Kasumi-1 (cell line): ENCODE data around the gene AP4S1.
"Not testable (repeated sequence)": the region's sequence is repeated elsewhere in the genome, so short reads cannot be mapped to it uniquely, and the experiment has no call there.

ENCODE experiments used
- DNase-seq, 2 experiments: peaks; one replicate each; lab custom pipeline; 2025; lab: John Stamatoyannopoulos, UW

The AP4S1 gene

GRCh38 chr14:31085027-31085426 lies 59.6 kb downstream of the AP4S1 start:
- no peak for DNase-seq

- not testable (repeated sequence) for DNase-seq
Measured at GRCh38 chr14:31086466-31086865, 61.0 kb downstream of the AP4S1 start.

GRCh38 chr14:31090883-31091764 lies 65.7 kb downstream of the AP4S1 start:
- peak; percentile 7 to 14 for DNase-seq

- no peak for DNase-seq
Measured at GRCh38 chr14:31092160-31092708, 66.8 kb downstream of the AP4S1 start.

GRCh38 chr14:31093884-31094839 lies 68.7 kb downstream of the AP4S1 start:
- DNase-seq, result not testable (repeated sequence)

GRCh38 chr14:31095817-31096216 lies 70.4 kb downstream of the AP4S1 start:
- not testable (repeated sequence) for DNase-seq

- DNase-seq, result no peak
Measured at GRCh38 chr14:31096255-31096654, 70.8 kb downstream of the AP4S1 start.

- DNase-seq, result no peak
Measured at GRCh38 chr14:31097081-31097480, 71.6 kb downstream of the AP4S1 start.

- no peak for DNase-seq
Measured at GRCh38 chr14:31106768-31107167, 81.3 kb downstream of the AP4S1 start.

GRCh38 chr14:31109257-31109656 lies 83.8 kb downstream of the AP4S1 start:
- no peak for DNase-seq

- DNase-seq, result no peak
Measured at GRCh38 chr14:31110872-31111271, 85.4 kb downstream of the AP4S1 start.

- DNase-seq, result no peak
Measured at GRCh38 chr14:31113794-31114193, 88.3 kb downstream of the AP4S1 start.

GRCh38 chr14:31118892-31119291 lies 93.4 kb downstream of the AP4S1 start:
- DNase-seq, result no peak

GRCh38 chr14:31122098-31122611 lies 96.7 kb downstream of the AP4S1 start:
- DNase-seq, result no peak

- no peak for DNase-seq
Measured at GRCh38 chr14:31122921-31123320, 97.5 kb downstream of the AP4S1 start.

- DNase-seq, result no peak
Measured at GRCh38 chr14:31124197-31124596, 98.7 kb downstream of the AP4S1 start.

- DNase-seq, result no peak
Measured at GRCh38 chr14:31125231-31125630, 99.8 kb downstream of the AP4S1 start.

- no peak for DNase-seq
Measured at GRCh38 chr14:31126680-31127079, 101.2 kb downstream of the AP4S1 start.

- no peak for DNase-seq
Measured at GRCh38 chr14:31127690-31128089, 102.2 kb downstream of the AP4S1 start.

GRCh38 chr14:31128601-31129526 lies 103.4 kb downstream of the AP4S1 start:
- peak; percentile 11 to 26 for DNase-seq

GRCh38 chr14:31133133-31133532 lies 107.7 kb downstream of the AP4S1 start:
- DNase-seq, result no peak
